Astrocyte (in vitro differentiated cells and primary cell): ENCODE results near the gene PCDHGB5.

Source experiments
- CTCF ChIP-seq: IDR thresholded peaks from 2 replicates; pipeline ENCODE4 v1.5.1; 2011; ENCODE audit warnings: low read depth, mild to moderate bottlenecking, inconsistent platforms, low read length, moderate library complexity; ENCODE audit not compliant: insufficient read depth
- EZH2 ChIP-seq: IDR thresholded peaks from 2 replicates; pipeline ENCODE4 v1.6.1; 2012; ENCODE audit warnings: mild to moderate bottlenecking, low read length, inconsistent platforms; ENCODE audit not compliant: insufficient read depth

GRCh38 chr5:141354900-141355469 lies 42.8 kb upstream of the PCDHGB5 start, which contains the start of gene PCDHGA4:
- TF ChIP-seq CTCF: peak; percentile 39
- no peak for TF ChIP-seq EZH2
